ENCODE results near the gene ICA1L.

ICA1L gene

DNA sequence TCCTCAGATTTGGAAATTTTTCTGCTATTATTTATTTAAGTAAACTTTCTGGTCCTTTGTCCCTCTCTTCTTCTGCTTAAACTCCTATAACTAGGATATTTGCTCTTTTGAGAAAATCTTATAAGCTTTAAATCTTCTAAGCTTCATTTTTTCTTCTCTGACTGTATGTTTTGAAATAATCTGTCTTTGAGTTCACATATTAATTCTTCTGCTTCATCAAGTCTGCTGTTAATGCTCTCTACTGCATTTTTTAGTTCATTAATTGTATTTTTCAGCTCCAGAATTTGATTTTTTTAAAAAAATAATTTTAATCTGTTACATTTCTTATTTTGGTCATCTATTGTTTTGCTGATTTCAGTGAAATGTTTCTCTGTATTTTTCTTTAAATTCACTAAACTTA is 28.9 kb downstream of the ICA1L start:
- Histone ChIP-seq H3K9ac (ENCODE audit: insufficient read length, low read depth) (no peak overlapping the region), H3K4me1 (ENCODE audit: insufficient read depth, insufficient read length) (no peaks in the 10 kb centered on the region), H3K9me3 (ENCODE audit: insufficient read depth, low read length) (peaks cover 7% of the 10 kb centered on the region; the same call in 1 of the 2 replicates), H3K36me3 (ENCODE audit: insufficient read depth, insufficient read length, low read length) (no peaks in the 10 kb centered on the region), H3K4me3 (ENCODE audit: insufficient read length, low read depth) (no peak overlapping the region), H3K27me3 (ENCODE audit: insufficient read depth, insufficient read length) (no peaks in the 10 kb centered on the region)
- TF ChIP-seq ZNF274 (IDR thresholded peaks at IDR 0.05; ENCODE audit: low read depth, low read length) (no peak), YY1 (IDR thresholded peaks at IDR 0.05; ENCODE audit: insufficient read depth, insufficient read length) (no peak), SUZ12 (IDR thresholded peaks at IDR 0.05; ENCODE audit: extremely low read depth, insufficient read depth, insufficient read length) (no peak)
- no peak for DNase-seq (ENCODE audit: low read depth, low spot score)

DNA sequence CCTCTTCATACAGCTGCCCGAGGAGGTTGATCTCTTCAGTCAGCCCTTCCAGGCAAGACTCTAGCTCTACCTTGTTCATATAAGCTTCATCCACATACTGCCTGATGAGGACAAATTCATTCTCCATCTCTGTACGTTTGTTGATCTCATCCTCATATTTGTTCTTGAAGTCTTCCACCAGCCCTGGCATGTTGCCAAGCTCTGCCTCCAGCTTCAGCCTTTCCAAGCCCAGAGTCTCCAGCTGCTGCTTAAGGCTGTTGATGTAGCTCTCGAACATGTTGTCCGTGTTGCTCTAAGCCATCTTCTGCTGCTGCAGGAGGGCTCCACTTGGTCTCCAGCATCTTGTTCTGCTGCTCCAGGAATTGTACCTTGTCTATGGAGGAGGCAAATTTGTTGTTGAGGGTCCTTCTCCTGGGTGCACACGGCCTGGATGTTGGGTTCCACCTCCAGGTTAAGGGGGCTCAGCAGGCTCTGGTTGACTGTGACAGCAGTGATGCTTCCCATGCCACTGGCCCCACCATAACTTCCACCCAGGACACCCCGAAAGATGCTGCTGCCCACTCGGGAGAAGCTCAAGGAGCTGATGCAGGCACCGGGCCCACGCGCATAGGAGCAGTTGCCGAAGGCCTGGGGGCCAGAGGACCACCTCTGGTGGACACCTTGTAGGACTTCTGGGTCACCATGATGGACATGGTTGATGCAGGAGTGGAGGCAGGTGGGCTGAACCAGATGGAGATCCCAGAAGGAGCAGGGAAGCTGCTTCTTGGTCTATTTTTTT is 30.3 kb downstream of the ICA1L start:
- Histone ChIP-seq H3K9me3 (ENCODE audit: insufficient read depth, low read length) (peaks cover 7% of the 10 kb centered on the region; the same call in 1 of the 2 replicates), H3K4me1 (ENCODE audit: insufficient read depth, insufficient read length) (no peaks in the 10 kb centered on the region), H3K9ac (ENCODE audit: insufficient read length, low read depth) (no peak overlapping the region), H3K36me3 (ENCODE audit: insufficient read depth, insufficient read length, low read length) (no peaks in the 10 kb centered on the region), H3K27me3 (ENCODE audit: insufficient read depth, insufficient read length) (no peaks in the 10 kb centered on the region), H3K4me3 (ENCODE audit: insufficient read length, low read depth) (no peak overlapping the region)
- no peak for DNase-seq (ENCODE audit: low read depth, low spot score)
- TF ChIP-seq ZNF274 (IDR thresholded peaks at IDR 0.05; ENCODE audit: low read depth, low read length) = no peak
- no peak for TF ChIP-seq YY1 (IDR thresholded peaks at IDR 0.05; ENCODE audit: insufficient read depth, insufficient read length)
- no peak for TF ChIP-seq SUZ12 (IDR thresholded peaks at IDR 0.05; ENCODE audit: extremely low read depth, insufficient read depth, insufficient read length)

GRCh38 chr2:202831242-202832220 is 40.0 kb downstream of the ICA1L start:
- no peak for TF ChIP-seq SUZ12 (IDR thresholded peaks at IDR 0.05; ENCODE audit: extremely low read depth, insufficient read depth, insufficient read length)
- no peak for TF ChIP-seq ZNF274 (IDR thresholded peaks at IDR 0.05; ENCODE audit: low read depth, low read length)
- Histone ChIP-seq H3K9me3 (ENCODE audit: insufficient read depth, low read length) (no peaks in the 10 kb centered on the region), H3K36me3 (ENCODE audit: insufficient read depth, insufficient read length, low read length) (no peaks in the 10 kb centered on the region), H3K9ac (ENCODE audit: insufficient read length, low read depth) (no peak overlapping the region), H3K27me3 (ENCODE audit: insufficient read depth, insufficient read length) (no peaks in the 10 kb centered on the region), H3K4me3 (ENCODE audit: insufficient read length, low read depth) (no peak overlapping the region), H3K4me1 (ENCODE audit: insufficient read depth, insufficient read length) (no peaks in the 10 kb centered on the region)
- DNase-seq (ENCODE audit: low read depth, low spot score) = no peak

DNA sequence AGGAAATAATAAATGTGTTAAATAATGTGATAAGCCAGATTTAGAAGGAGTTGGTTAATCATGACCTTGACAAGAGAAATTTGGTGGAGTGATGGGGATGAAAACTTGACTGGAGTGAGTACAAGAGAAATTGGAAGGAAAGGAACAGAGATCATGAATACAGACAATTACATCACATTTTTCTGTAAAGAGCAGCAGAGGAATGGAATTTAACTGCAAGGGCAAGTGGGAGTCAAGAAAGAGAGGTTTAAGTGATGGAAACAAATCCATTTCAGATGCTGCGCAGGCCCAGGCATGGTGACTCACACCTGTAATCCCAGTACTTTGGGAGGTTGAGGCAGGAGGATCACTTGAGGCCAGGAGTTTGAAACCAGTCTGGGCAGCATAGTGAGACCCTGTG is 46.7 kb downstream of the ICA1L start:
- Histone ChIP-seq H3K4me1 (ENCODE audit: insufficient read depth, insufficient read length) (no peaks in the 10 kb centered on the region), H3K9ac (ENCODE audit: insufficient read length, low read depth) (no peak overlapping the region), H3K4me3 (ENCODE audit: insufficient read length, low read depth) (no peak overlapping the region), H3K36me3 (ENCODE audit: insufficient read depth, insufficient read length, low read length) (no peaks in the 10 kb centered on the region), H3K9me3 (ENCODE audit: insufficient read depth, low read length) (no peaks in the 10 kb centered on the region), H3K27me3 (ENCODE audit: insufficient read depth, insufficient read length) (no peaks in the 10 kb centered on the region)
- DNase-seq (ENCODE audit: low read depth, low spot score) = no peak
- TF ChIP-seq SUZ12 (IDR thresholded peaks at IDR 0.05; ENCODE audit: extremely low read depth, insufficient read depth, insufficient read length) (no peak), YY1 (IDR thresholded peaks at IDR 0.05; ENCODE audit: insufficient read depth, insufficient read length) (no peak), ZNF274 (IDR thresholded peaks at IDR 0.05; ENCODE audit: low read depth, low read length) (no peak)

GRCh38 chr2:202822411-202822810 is 49.2 kb downstream of the ICA1L start:
- H3K4me3 ChIP-seq (ENCODE audit: insufficient read length, low read depth) = no peak overlapping the region
- H3K9me3 ChIP-seq (ENCODE audit: insufficient read depth, low read length) = no peaks in the 10 kb centered on the region
- no peak for DNase-seq (ENCODE audit: low read depth, low spot score)

DNA sequence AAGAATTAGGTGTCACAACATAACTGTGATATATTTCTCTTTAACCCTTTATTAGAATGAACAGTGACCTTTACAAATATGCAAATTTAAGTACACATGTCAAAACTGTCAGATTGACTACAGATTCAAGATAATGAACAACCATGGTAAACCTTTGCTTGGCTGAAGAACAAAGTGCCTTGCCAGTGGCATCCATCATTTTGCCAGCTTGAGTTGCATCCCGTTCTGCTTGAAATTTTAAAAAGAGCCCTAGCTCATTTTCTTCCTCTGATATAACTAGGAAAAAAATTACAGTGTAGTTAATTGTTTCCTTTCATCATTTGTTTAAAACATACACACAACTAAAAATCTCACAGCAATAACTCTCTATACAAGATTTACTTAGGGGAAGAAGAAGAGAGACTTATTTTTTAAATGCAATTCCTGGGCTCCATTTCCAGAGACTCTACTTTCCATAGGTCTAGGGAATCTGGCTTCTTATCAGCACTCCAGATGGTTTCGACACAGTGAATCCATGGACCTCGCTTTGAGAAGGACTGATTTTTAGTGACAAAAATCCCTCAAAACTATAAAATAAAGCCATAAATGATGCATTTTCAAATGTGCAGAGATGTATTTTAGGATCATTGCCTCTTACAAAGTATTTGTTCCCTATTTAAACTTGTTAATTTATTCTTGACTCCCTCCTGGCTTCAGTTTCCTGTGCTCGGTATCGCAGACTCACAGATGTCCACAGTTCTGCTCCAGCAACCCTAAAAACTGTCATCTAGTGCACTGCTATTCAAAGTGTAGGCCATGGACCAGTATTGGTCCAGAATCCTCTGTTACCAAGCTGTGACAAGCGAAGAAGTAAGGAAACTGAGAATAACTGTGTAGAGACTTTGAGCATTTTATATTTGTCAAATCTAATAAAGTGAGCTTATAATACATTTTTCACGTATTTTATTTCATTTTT is 50.1 kb downstream of the ICA1L start:
- DNase-seq (ENCODE audit: low read depth, low spot score) = no peak
- no peak overlapping the region for H3K9ac ChIP-seq (ENCODE audit: insufficient read length, low read depth)
- no peak for TF ChIP-seq ZNF274 (IDR thresholded peaks at IDR 0.05; ENCODE audit: low read depth, low read length)
- no peak for TF ChIP-seq YY1 (IDR thresholded peaks at IDR 0.05; ENCODE audit: insufficient read depth, insufficient read length)
- no peak for TF ChIP-seq SUZ12 (IDR thresholded peaks at IDR 0.05; ENCODE audit: extremely low read depth, insufficient read depth, insufficient read length)
- no peaks in the 10 kb centered on the region for H3K9me3 ChIP-seq (ENCODE audit: insufficient read depth, low read length)
- H3K36me3 ChIP-seq (ENCODE audit: insufficient read depth, insufficient read length, low read length) = no peaks in the 10 kb centered on the region
- no peaks in the 10 kb centered on the region for H3K4me1 ChIP-seq (ENCODE audit: insufficient read depth, insufficient read length)
- H3K4me3 ChIP-seq (ENCODE audit: insufficient read length, low read depth) = no peak overlapping the region
- H3K27me3 ChIP-seq (ENCODE audit: insufficient read depth, insufficient read length) = no peaks in the 10 kb centered on the region

More at GRCh38 chr2:202822411-202822810, 49.2 kb downstream of the ICA1L start:
- Histone ChIP-seq H3K9ac (ENCODE audit: insufficient read length, low read depth) (no peak overlapping the region), H3K27me3 (ENCODE audit: insufficient read depth, insufficient read length) (no peaks in the 10 kb centered on the region), H3K36me3 (ENCODE audit: insufficient read depth, insufficient read length, low read length) (no peaks in the 10 kb centered on the region), H3K4me1 (ENCODE audit: insufficient read depth, insufficient read length) (no peaks in the 10 kb centered on the region)
- TF ChIP-seq YY1 (IDR thresholded peaks at IDR 0.05; ENCODE audit: insufficient read depth, insufficient read length) = no peak
- TF ChIP-seq ZNF274 (IDR thresholded peaks at IDR 0.05; ENCODE audit: low read depth, low read length) = no peak
- no peak for TF ChIP-seq SUZ12 (IDR thresholded peaks at IDR 0.05; ENCODE audit: extremely low read depth, insufficient read depth, insufficient read length)
